K562 (cell line): ENCODE results near the gene TLE3. TPM values are rescaled to one million over a fixed set of nuclear protein-coding genes. Genes with fewer than 3 reads are reported as not detected.

Source experiments
- ATAC-seq: fragments of 200-7000 bp; cut with Tn5 transposase; 3 replicates; pipeline ENCODE4 v1.9.1; 2020; ENCODE audit warnings: moderate library complexity
- BruUV-seq: library from RNA; stranded (reverse); fragments of 400-500 nt; replicated peaks from 2 replicates; lab custom pipeline; 2021; lab: Mats Ljungman, UMichigan
- CTCF ChIA-PET: fragments of 300-600 bp; formaldehyde crosslinking; extraction: SDS; loops from one replicate; lab custom pipeline; 2021; ENCODE audit warnings: low intra/inter-chr PET ratio; lab: Yijun Ruan, JAX
- POLR2A ChIA-PET: fragments of 300-600, 350-650 bp; sonication (Branson Sonifier 250); formaldehyde crosslinking; extraction: SDS; loops from one replicate; lab custom pipeline; 2021; ENCODE audit warnings: antibody characterized with exemption, inconsistent platforms; lab: Yijun Ruan, JAX
- DNase-seq, 4 experiments: peaks; one replicate each; pipeline versions ENCODE4 v3.0.0 to v3.0.0-alpha.2; 2011 to 2018; ENCODE audit warnings: low spot score in 3 of 4, mixed read lengths in 3 of 4; ENCODE audit errors: extremely low read depth in 1 of 4
- FAIRE-seq: peaks from 2 replicates; lab custom pipeline; 2011; peaks lifted over from hg19 to GRCh38; lab: Jason Lieb, UNC
- H2AFZ ChIP-seq: 2 replicates; pipeline ENCODE4 v1.6.0; 2011; ENCODE audit warnings: low read depth, low read length, control low read depth, inconsistent platforms
- H3K27ac ChIP-seq: fragments of 200-600 bp; 3 replicates; pipeline ENCODE4 v1.8.0; 2011; ENCODE audit warnings: low read depth, mild to moderate bottlenecking, control low read depth, inconsistent platforms, low read length, moderate library complexity, mixed read lengths; ENCODE audit errors: extremely low read depth
- H3K27me3 ChIP-seq, 2 experiments: fragments of 300-600 bp in 1 of 2; 2 replicates in 1 of 2; 3 replicates in 1 of 2; pipeline versions ENCODE4 v1.6.0 to v1.8.0; 2011; ENCODE audit warnings: inconsistent platforms in 2 of 2, low read length in 2 of 2, mild to moderate bottlenecking in 1 of 2, mixed read lengths in 1 of 2, moderate library complexity in 1 of 2; ENCODE audit not compliant: control insufficient read depth in 2 of 2, insufficient read depth in 2 of 2
- H3K36me3 ChIP-seq: fragments of 300-600 bp; 3 replicates; pipeline ENCODE4 v1.8.0; 2011; ENCODE audit warnings: mild to moderate bottlenecking, low read length, inconsistent platforms; ENCODE audit not compliant: control insufficient read depth, insufficient read depth
- H3K4me1 ChIP-seq, 2 experiments: fragments of 200-600 bp in 1 of 2; replicated peaks in 1 of 2; 2 replicates in 1 of 2; 3 replicates in 1 of 2; pipeline versions ENCODE4 v1.5.1 to v1.8.0; 2011; ENCODE audit warnings: inconsistent platforms in 2 of 2, low read length in 2 of 2, mild to moderate bottlenecking in 1 of 2, mixed read lengths in 1 of 2, moderate library complexity in 1 of 2; ENCODE audit not compliant: control insufficient read depth in 2 of 2, insufficient read depth in 2 of 2
- H3K4me2 ChIP-seq: 2 replicates; pipeline ENCODE4 v1.6.1; 2011; ENCODE audit warnings: low read length, control low read depth, inconsistent platforms, mixed read lengths; ENCODE audit not compliant: insufficient read depth
- H3K4me3 ChIP-seq: fragments of 200-600 bp; sonication (generic), shearing (Covaris generic); 2 replicates; pipeline ENCODE4 v1.5.1; 2016; ENCODE audit warnings: control low read depth, inconsistent platforms
- H3K79me2 ChIP-seq: fragments of 200-600 bp; 3 replicates; pipeline ENCODE4 v1.8.0; 2011; ENCODE audit warnings: low read length, inconsistent platforms; ENCODE audit not compliant: control insufficient read depth, insufficient read depth
- H3K9ac ChIP-seq, 2 experiments: 2 replicates each; pipeline versions ENCODE4 v1.6.0 to v1.6.1; 2011; ENCODE audit warnings: low read depth in 2 of 2, low read length in 2 of 2, control low read depth in 1 of 2, inconsistent platforms in 1 of 2, mild to moderate bottlenecking in 1 of 2, mixed read lengths in 1 of 2; ENCODE audit not compliant: insufficient read depth in 1 of 2
- H3K9me1 ChIP-seq: one replicate; pipeline ENCODE4 v1.6.0; 2011; ENCODE audit warnings: inconsistent platforms, mild to moderate bottlenecking, low read length, moderate library complexity; ENCODE audit not compliant: control insufficient read depth, insufficient read depth
- H3K9me3 ChIP-seq: replicated peaks from 2 replicates; pipeline ENCODE4 v1.5.1; 2011; ENCODE audit warnings: low read depth, low read length, inconsistent platforms; ENCODE audit not compliant: control insufficient read depth, insufficient read depth
- H4K20me1 ChIP-seq: replicated peaks from 2 replicates; pipeline ENCODE4 v1.6.1; 2011; ENCODE audit warnings: low read length, inconsistent platforms, mixed read lengths; ENCODE audit not compliant: control insufficient read depth, insufficient read depth
- ATF1 ChIP-seq, 2 experiments: fragments of 450-650 bp in 1 of 2; IDR thresholded peaks; 2 replicates each; pipeline ENCODE4 v1.6.1; 2016; ENCODE audit warnings: missing compliant biosample characterization in 1 of 2, missing genetic modification characterization in 1 of 2
- DACH1 ChIP-seq: fragments of 450-650 bp; IDR thresholded peaks from 2 replicates; pipeline ENCODE4 v1.6.1; 2018; ENCODE audit not compliant: partially characterized antibody
- E2F6 ChIP-seq, 2 experiments: IDR thresholded peaks; 2 replicates each; pipeline ENCODE4 v1.6.1; 2011; ENCODE audit warnings: borderline replicate concordance in 1 of 2, control low read depth in 1 of 2, low read depth in 1 of 2, low read length in 1 of 2, mild to moderate bottlenecking in 1 of 2, mixed read lengths in 1 of 2, moderate library complexity in 1 of 2; ENCODE audit not compliant: insufficient read depth in 1 of 2, insufficient read length in 1 of 2, poor library complexity in 1 of 2, severe bottlenecking in 1 of 2; ENCODE audit errors: extremely low read depth in 1 of 2
- ELK3 ChIP-seq: fragments of 450-650 bp; formaldehyde crosslinking; IDR thresholded peaks from 2 replicates; pipeline ENCODE4 v1.4.0; 2020; ENCODE audit warnings: mild to moderate bottlenecking
- EP300 ChIP-seq: IDR thresholded peaks from 2 replicates; pipeline ENCODE4 v1.6.1; 2012; ENCODE audit warnings: low read length, improper control_type of control experiment
- FOXJ2 ChIP-seq: fragments of 200-800 bp; sonication (Bioruptor generic); IDR thresholded peaks from 2 replicates; pipeline ENCODE4 v1.6.1; 2016; ENCODE audit warnings: missing genetic modification characterization, missing compliant biosample characterization
- HMG20A ChIP-seq: fragments of 450-650 bp; formaldehyde crosslinking; conservative IDR thresholded peaks from 2 replicates; pipeline ENCODE4 v1.4.0; 2020; ENCODE audit warnings: mild to moderate bottlenecking, mixed read lengths
- MTA1 ChIP-seq: fragments of 450-650 bp; IDR thresholded peaks from 2 replicates; pipeline ENCODE4 v1.6.1; 2017; ENCODE audit warnings: borderline replicate concordance
- NFRKB ChIP-seq: fragments of 450-650 bp; IDR thresholded peaks from 2 replicates; pipeline ENCODE4 v1.6.1; 2016; ENCODE audit warnings: low read depth
- POLR2H ChIP-seq: IDR thresholded peaks from 2 replicates; pipeline ENCODE4 v1.6.1; 2016; ENCODE audit warnings: missing genetic modification characterization, low read depth, mild to moderate bottlenecking, control low read depth, missing compliant biosample characterization, moderate library complexity
- RBM15 ChIP-seq: fragments of 200-400 bp; formaldehyde crosslinking; IDR thresholded peaks from 2 replicates; pipeline ENCODE4 v1.6.1; 2018; ENCODE audit warnings: mild to moderate bottlenecking, low read length, moderate library complexity; ENCODE audit not compliant: insufficient read depth
- RFX5 ChIP-seq: IDR thresholded peaks from 2 replicates; pipeline ENCODE4 v1.6.1; 2011; ENCODE audit warnings: low read depth, mild to moderate bottlenecking, improper control_type of control experiment, low read length
- TCF3 ChIP-seq: sonication (generic); formaldehyde crosslinking; IDR thresholded peaks from 2 replicates; pipeline ENCODE4 v1.4.0; 2020; ENCODE audit warnings: mild to moderate bottlenecking, missing genetic modification reagents
- ZBTB2 ChIP-seq: fragments of 450-650 bp; IDR thresholded peaks from 2 replicates; pipeline ENCODE4 v1.6.1; 2016; ENCODE audit warnings: antibody characterized with exemption
- ZNF282 ChIP-seq: sonication (generic); formaldehyde crosslinking; IDR thresholded peaks from 2 replicates; pipeline ENCODE4 v1.8.1; 2023; ENCODE audit warnings: missing genetic modification reagents
- ZNF444 ChIP-seq: fragments of 250-450 bp; sonication (Bioruptor Pico); IDR thresholded peaks from 2 replicates; pipeline ENCODE4 v1.4.0; 2020; ENCODE audit warnings: mild to moderate bottlenecking, moderate library complexity
- ZNF445 ChIP-seq: fragments of 250-450 bp; sonication (Bioruptor Pico); IDR thresholded peaks from 2 replicates; pipeline ENCODE4 v1.4.0; 2020; ENCODE audit warnings: low read depth, mild to moderate bottlenecking, moderate library complexity
- ZNF766 ChIP-seq: fragments of 200-800 bp; sonication (Bioruptor generic); conservative IDR thresholded peaks from 2 replicates; pipeline ENCODE4 v1.6.1; 2016; ENCODE audit warnings: missing genetic modification characterization, missing compliant biosample characterization
- WGBS: fragments of 100-300 bp; shearing (Covaris generic); methylation state at CpG from one replicate; pipeline ENCODE4 v1.1.6; 2016; ENCODE audit warnings: low coverage, mixed read lengths; ENCODE audit not compliant: insufficient coverage; ENCODE audit errors: missing lambda C conversion rate; 5-methylcytosine and 5-hydroxymethylcytosine counted together
- in situ Hi-C: fragments of 300-500 bp; cut with MboI; formaldehyde crosslinking; loops from 4 replicates; pipeline ENCODE4 v1.15.0; 2018; ENCODE audit warnings: inconsistent platforms, mixed read lengths
- intact Hi-C: fragments of 100-400 bp; cut with micrococcal nuclease; formaldehyde crosslinking; loops from 2 replicates; pipeline ENCODE4 v1.14.2; 2022
- polyA plus RNA-seq, 8 experiments: library from polyadenylated mRNA; depleted of rRNA in 4 of 8; stranded (reverse) in 5 of 8; unstranded in 3 of 8; fragments of >200 nt; fragmentation: Nextera tagmentation in 2 of 8; fragmentation: Illumina TruSeq in 1 of 8; extraction: Ambion mirVana in 2 of 8; extraction: Trizol in 1 of 8; gene quantifications; 2 replicates each; pipeline versions ENCODE4 v1.2.1 to v1.2.3, GENCODE V29; 2011 to 2014; ENCODE audit warnings: inconsistent platforms in 1 of 8, missing spikeins in 1 of 8
- total RNA-seq, 7 experiments: library from RNA; depleted of rRNA in 6 of 7; stranded (reverse); fragments of >200 nt in 6 of 7; fragmentation: Illumina TruSeq in 2 of 7; extraction: Trizol in 2 of 7; gene quantifications; 2 replicates each; pipeline versions ENCODE4 v1.2.1 to v1.2.3, GENCODE V29; 2011 to 2021; ENCODE audit warnings: low replicate concordance in 1 of 7

TLE3 gene
- total and polyA plus RNA-seq, 9 of the 15 experiments (the other 6 are each of a cell fraction or from before 2014, with no cell fraction given) = 1.5 to 84.2 (median 14.1) TPM

GRCh38 chr15:70098461-70099166 is 897 bp upstream of the TLE3 start (continued):
- TF ChIP-seq E2F6 (IDR thresholded peaks at IDR 0.05; ENCODE audit: borderline replicate concordance in 1 of 2, extremely low read depth in 1 of 2, insufficient read depth in 1 of 2, insufficient read length in 1 of 2, low read depth in 1 of 2, low read length in 1 of 2, poor library complexity in 1 of 2, severe bottlenecking in 1 of 2) (peak in 1 of 2 experiments; percentile 57), TCF3 (CRISPR knock-in tag) (no peak), ZNF445 (CRISPR knock-in tag) (no peak)
- TF ChIP-seq, all 486 proteins: peak for 21

GRCh38 chr15:70098153-70098460 is 390 bp upstream of the TLE3 start:
- no peaks in the 10 kb centered on the region for H3K9me1 ChIP-seq
- no peak for DNase-seq
- peak overlapping the region; percentile 82 for H3K4me2 ChIP-seq
- peaks cover 64 to 69% of the 10 kb centered on the region in 2 experiments for H3K4me1 ChIP-seq
- H3K4me3 ChIP-seq = peak overlapping the region; percentile 56
- H3K9ac ChIP-seq = peak overlapping the region; percentile 87 to 96; a peak in 2 of 4 replicates
- ChIA-PET POLR2A (interaction anchor here (0.6 to 1.2 kb wide), 6 partner anchors 9 to 646 kb away, joined by 3 to 9 read pairs (median 4); partner anchors contain the start of gene RPLP1), CTCF (no interaction called here)
- H3K27me3 ChIP-seq = no peaks in the 10 kb centered on the region
- in situ Hi-C loops (no loop called here), intact Hi-C loops (loop anchor here (2.0 kb wide), 1 partner anchor 351 kb away; no protein-coding TSS in a partner anchor)
- WGBS = 0% methylated on average over 7 of the region's 7 CpGs
- no peaks in the 10 kb centered on the region for H3K9me3 ChIP-seq
- BruUV-seq = TSS peak; percentile 91
- no peak for FAIRE-seq
- H4K20me1 ChIP-seq = peaks cover 16% of the 10 kb centered on the region; the same call in 1 of the 2 replicates
- peak overlapping the region; percentile 97 for H3K27ac ChIP-seq
- peaks cover 51% of the 10 kb centered on the region for H3K79me2 ChIP-seq
- H2AFZ ChIP-seq = peak overlapping the region; percentile 67; the same call in 1 of the 2 replicates
- ATAC-seq = no peak
- peaks cover 19% of the 10 kb centered on the region; the same call in 2 of the 3 replicates for H3K36me3 ChIP-seq
- TF ChIP-seq FOXJ2 (tag) = peak; percentile 53; the same call in 1 of the 2 replicates
- TF ChIP-seq HMG20A (CRISPR knock-in tag) = no peak
- TF ChIP-seq ZNF282 (CRISPR knock-in tag) = no peak
- no peak for TF ChIP-seq ELK3 (CRISPR knock-in tag)
- no peak for TF ChIP-seq RFX5
- TF ChIP-seq ZBTB2 = no peak
- TF ChIP-seq POLR2H (tag) = 0 out of 2 replicates have a peak, but pooled peaks have one; percentile 72
- no peak for TF ChIP-seq ZNF444 (CRISPR knock-in tag)
- no peak for TF ChIP-seq DACH1
- TF ChIP-seq MTA1 = no peak
- TF ChIP-seq ZNF766 (CRISPR knock-in tag) = no peak
- no peak; the same call in 1 of the 2 replicates for TF ChIP-seq NFRKB
- no peak for TF ChIP-seq ATF1 (CRISPR knock-in tag; IDR thresholded peaks at IDR 0.05)
- peak; percentile 62 for TF ChIP-seq ATF1 (tag; IDR thresholded peaks at IDR 0.05)
- TF ChIP-seq RBM15 = no peak
- TF ChIP-seq EP300 = no peak
